Thyroid gland (tissue), 4 donors: ENCODE measurements around the gene DLG2.

ENCODE experiments used
- CTCF ChIP-seq, 6 experiments: fragments of 200-600 bp in 3 of 6; fragments of 450-650 bp in 3 of 6; sonication (generic) in 3 of 6; IDR thresholded peaks; one replicate each; pipeline ENCODE4 v1.5.1; 2016 to 2019; ENCODE audit warnings: antibody characterized with exemption in 6 of 6, mild to moderate bottlenecking in 2 of 6, inconsistent platforms in 1 of 6, moderate library complexity in 1 of 6
- POLR2A ChIP-seq, 2 donors: fragments of 450-650 bp; IDR thresholded peaks; one replicate each; pipeline ENCODE4 v1.6.1; 2017; ENCODE audit warnings: antibody characterized with exemption in 2 of 2, mild to moderate bottlenecking in 2 of 2, moderate library complexity in 1 of 2

GRCh38 chr11:85277693-85278092 lies 349.5 kb downstream of the DLG2 start:
- TF ChIP-seq POLR2A (IDR thresholded peaks at IDR 0.05) (no peak), CTCF (IDR thresholded peaks at IDR 0.05) (no peak)
